ENCODE measurements around the gene CARNS1.
"Not testable (repeated sequence)": the region's sequence is repeated elsewhere in the genome, so short reads cannot be mapped to it uniquely, and the experiment has no call there.

Gene CARNS1

GRCh38 chr11:67445515-67445914, 30.0 kb downstream of the CARNS1 start:
- DNase-seq, result no peak

- DNase-seq, result no peak
Observed at GRCh38 chr11:67448220-67448609, 32.7 kb downstream of the CARNS1 start.

- DNase-seq, result peak; percentile 55
Observed at GRCh38 chr11:67449116-67449844, 33.8 kb downstream of the CARNS1 start.

- no peak for DNase-seq
Observed at GRCh38 chr11:67450796-67451657, 35.5 kb downstream of the CARNS1 start.

- DNase-seq, result no peak
Observed at GRCh38 chr11:67451658-67451976, 36.1 kb downstream of the CARNS1 start.

GRCh38 chr11:67452141-67452952, 36.9 kb downstream of the CARNS1 start, which contains the start of gene GPR152:
Gene GPR152, minus strand, starts transcription at chr11:67452729. Its CDS starts 5 bp downstream, at chr11:67452724.
- peak; percentile 42 for DNase-seq

GRCh38 chr11:67453816-67454732, 38.6 kb downstream of the CARNS1 start:
- no peak for DNase-seq

- no peak for DNase-seq
Observed at GRCh38 chr11:67455054-67455453, 39.6 kb downstream of the CARNS1 start, which contains the start of gene CABP4. Gene CABP4, plus strand, starts transcription at chr11:67455354. Its CDS starts 70 bp downstream, at chr11:67455424.

- DNase-seq, result no peak
Observed at GRCh38 chr11:67456068-67456705, 40.7 kb downstream of the CARNS1 start.

GRCh38 chr11:67457453-67457852, 42.0 kb downstream of the CARNS1 start:
- DNase-seq, result no peak

GRCh38 chr11:67458266-67458665, 42.8 kb downstream of the CARNS1 start:
- DNase-seq, result no peak

GRCh38 chr11:67463186-67463585, 47.7 kb downstream of the CARNS1 start:
- no peak for DNase-seq

- peak; percentile 50 for DNase-seq
Observed at GRCh38 chr11:67463680-67464410, 48.4 kb downstream of the CARNS1 start.

- DNase-seq, result peak; percentile 81
Observed at GRCh38 chr11:67464411-67465188, 49.1 kb downstream of the CARNS1 start.

- no peak for DNase-seq
Observed at GRCh38 chr11:67465189-67465510, 49.7 kb downstream of the CARNS1 start.

- DNase-seq, result not testable (repeated sequence)
Observed at GRCh38 chr11:67465530-67465929, 50.1 kb downstream of the CARNS1 start.

GRCh38 chr11:67466367-67466766, 50.9 kb downstream of the CARNS1 start:
- no peak for DNase-seq

- DNase-seq, result no peak
Observed at GRCh38 chr11:67466962-67467771, 51.7 kb downstream of the CARNS1 start.

GRCh38 chr11:67468056-67468455, 52.6 kb downstream of the CARNS1 start:
- DNase-seq, result no peak

Measured in DMS153 (cell line).